HL-60 (cell line): ENCODE results near the gene ZNF316.

Experiments
- DNase-seq, 2 experiments: peaks; one replicate each; pipeline ENCODE4 v3.0.0-alpha.2; 2010 to 2020; ENCODE audit warnings: low read depth in 1 of 2, low spot score in 1 of 2
- H3K27ac ChIP-seq: fragments of 250-450 bp; sonication (Bioruptor Pico); replicated peaks from 2 replicates; pipeline ENCODE4 v1.5.1; 2020; ENCODE audit warnings: mild to moderate bottlenecking, moderate library complexity
- H3K27me3 ChIP-seq: fragments of 250-450 bp; sonication (Bioruptor Pico); 2 replicates; pipeline ENCODE4 v1.5.1; 2021; ENCODE audit warnings: mild to moderate bottlenecking, moderate library complexity; ENCODE audit not compliant: insufficient read depth, poor library complexity, severe bottlenecking
- H3K4me3 ChIP-seq: replicated peaks from 2 replicates; pipeline ENCODE4 v1.5.1; 2011; ENCODE audit warnings: mild to moderate bottlenecking, control low read depth, low read length; ENCODE audit not compliant: insufficient read depth
- GABPA ChIP-seq: IDR thresholded peaks from 2 replicates; pipeline ENCODE4 v1.6.1; 2012; ENCODE audit warnings: low read depth
- POLR2AphosphoS5 ChIP-seq: IDR thresholded peaks from 2 replicates; pipeline ENCODE4 v1.6.1; 2012; ENCODE audit warnings: low read depth
- SPI1 ChIP-seq: IDR thresholded peaks from 2 replicates; pipeline ENCODE4 v1.6.1; 2012; ENCODE audit warnings: low read depth, mild to moderate bottlenecking, borderline replicate concordance
- TF ChIP-seq, protein P1 (sequence below): IDR thresholded peaks from one replicate; pipeline ENCODE4 v1.5.1; 2011; ENCODE audit warnings: low read length, control low read depth, inconsistent platforms; ENCODE audit not compliant: insufficient read depth
- TF ChIP-seq, protein P2 (sequence below): IDR thresholded peaks from 2 replicates; pipeline ENCODE4 v1.6.1; 2012; ENCODE audit warnings: low read depth; ENCODE audit not compliant: insufficient replicate concordance

ZNF316 gene

DNA sequence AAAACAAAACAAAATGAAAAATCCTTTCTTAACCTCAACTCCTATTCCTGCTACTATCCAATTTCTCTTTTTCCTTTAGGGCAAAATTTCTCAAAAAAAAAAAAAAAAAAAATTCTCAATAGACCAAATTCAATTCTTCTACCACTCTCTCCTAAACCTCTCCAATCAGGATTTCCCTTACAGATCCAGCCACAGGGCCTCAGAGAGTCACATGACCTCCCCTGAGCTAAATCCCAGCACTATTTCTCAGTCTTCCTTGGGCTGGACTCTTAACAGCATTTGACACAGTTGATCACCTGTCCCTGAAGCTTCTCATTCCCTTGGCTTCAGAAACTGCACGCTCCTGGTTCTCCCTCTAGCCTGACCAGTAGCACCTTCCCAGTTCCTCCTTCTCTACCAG lies 64.7 kb downstream of the ZNF316 start:
- no peak for DNase-seq
- Histone ChIP-seq H3K27ac (no peak overlapping the region), H3K27me3 (no peaks in the 10 kb centered on the region), H3K4me3 (no peak overlapping the region)
- TF ChIP-seq, protein P1, sequence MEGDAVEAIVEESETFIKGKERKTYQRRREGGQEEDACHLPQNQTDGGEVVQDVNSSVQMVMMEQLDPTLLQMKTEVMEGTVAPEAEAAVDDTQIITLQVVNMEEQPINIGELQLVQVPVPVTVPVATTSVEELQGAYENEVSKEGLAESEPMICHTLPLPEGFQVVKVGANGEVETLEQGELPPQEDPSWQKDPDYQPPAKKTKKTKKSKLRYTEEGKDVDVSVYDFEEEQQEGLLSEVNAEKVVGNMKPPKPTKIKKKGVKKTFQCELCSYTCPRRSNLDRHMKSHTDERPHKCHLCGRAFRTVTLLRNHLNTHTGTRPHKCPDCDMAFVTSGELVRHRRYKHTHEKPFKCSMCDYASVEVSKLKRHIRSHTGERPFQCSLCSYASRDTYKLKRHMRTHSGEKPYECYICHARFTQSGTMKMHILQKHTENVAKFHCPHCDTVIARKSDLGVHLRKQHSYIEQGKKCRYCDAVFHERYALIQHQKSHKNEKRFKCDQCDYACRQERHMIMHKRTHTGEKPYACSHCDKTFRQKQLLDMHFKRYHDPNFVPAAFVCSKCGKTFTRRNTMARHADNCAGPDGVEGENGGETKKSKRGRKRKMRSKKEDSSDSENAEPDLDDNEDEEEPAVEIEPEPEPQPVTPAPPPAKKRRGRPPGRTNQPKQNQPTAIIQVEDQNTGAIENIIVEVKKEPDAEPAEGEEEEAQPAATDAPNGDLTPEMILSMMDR: no peak
- no peak for TF ChIP-seq POLR2AphosphoS5
- TF ChIP-seq GABPA: no peak
- TF ChIP-seq SPI1: no peak
- TF ChIP-seq, protein P2, sequence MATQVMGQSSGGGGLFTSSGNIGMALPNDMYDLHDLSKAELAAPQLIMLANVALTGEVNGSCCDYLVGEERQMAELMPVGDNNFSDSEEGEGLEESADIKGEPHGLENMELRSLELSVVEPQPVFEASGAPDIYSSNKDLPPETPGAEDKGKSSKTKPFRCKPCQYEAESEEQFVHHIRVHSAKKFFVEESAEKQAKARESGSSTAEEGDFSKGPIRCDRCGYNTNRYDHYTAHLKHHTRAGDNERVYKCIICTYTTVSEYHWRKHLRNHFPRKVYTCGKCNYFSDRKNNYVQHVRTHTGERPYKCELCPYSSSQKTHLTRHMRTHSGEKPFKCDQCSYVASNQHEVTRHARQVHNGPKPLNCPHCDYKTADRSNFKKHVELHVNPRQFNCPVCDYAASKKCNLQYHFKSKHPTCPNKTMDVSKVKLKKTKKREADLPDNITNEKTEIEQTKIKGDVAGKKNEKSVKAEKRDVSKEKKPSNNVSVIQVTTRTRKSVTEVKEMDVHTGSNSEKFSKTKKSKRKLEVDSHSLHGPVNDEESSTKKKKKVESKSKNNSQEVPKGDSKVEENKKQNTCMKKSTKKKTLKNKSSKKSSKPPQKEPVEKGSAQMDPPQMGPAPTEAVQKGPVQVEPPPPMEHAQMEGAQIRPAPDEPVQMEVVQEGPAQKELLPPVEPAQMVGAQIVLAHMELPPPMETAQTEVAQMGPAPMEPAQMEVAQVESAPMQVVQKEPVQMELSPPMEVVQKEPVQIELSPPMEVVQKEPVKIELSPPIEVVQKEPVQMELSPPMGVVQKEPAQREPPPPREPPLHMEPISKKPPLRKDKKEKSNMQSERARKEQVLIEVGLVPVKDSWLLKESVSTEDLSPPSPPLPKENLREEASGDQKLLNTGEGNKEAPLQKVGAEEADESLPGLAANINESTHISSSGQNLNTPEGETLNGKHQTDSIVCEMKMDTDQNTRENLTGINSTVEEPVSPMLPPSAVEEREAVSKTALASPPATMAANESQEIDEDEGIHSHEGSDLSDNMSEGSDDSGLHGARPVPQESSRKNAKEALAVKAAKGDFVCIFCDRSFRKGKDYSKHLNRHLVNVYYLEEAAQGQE: no peak
